Measurements from ENCODE around the gene NTN3.

GRCh38 chr16:2468725-2469398 is 2.2 kb upstream of the NTN3 start:
- peak in 1 of 2 donors; percentile 13 for TF ChIP-seq POLR2A (IDR thresholded peaks at IDR 0.05)
- TF ChIP-seq CTCF (IDR thresholded peaks at IDR 0.05), result no peak
